T-helper 1 cell treated with Interleukin-12 subunit alpha and Interleukin-12 subunit beta and Interleukin-4 antibody, amounts not matched to agents 30 μg/mL and 1 μg/mL, for 36 hours (primary cell): ENCODE measurements around the gene ADAM19.

Experiments
- H3K27ac Mint-ChIP-seq: one replicate; pipeline ENCODE4 v1.8.0; 2021; ENCODE audit warnings: mild to moderate bottlenecking, mixed read lengths
- H3K27me3 Mint-ChIP-seq: one replicate; pipeline ENCODE4 v1.8.0; 2021; ENCODE audit warnings: low read depth, mixed read lengths
- H3K36me3 Mint-ChIP-seq: one replicate; pipeline ENCODE4 v1.8.0; 2021; ENCODE audit warnings: low read depth, mixed read lengths
- H3K4me1 Mint-ChIP-seq: one replicate; pipeline ENCODE4 v1.8.0; 2021; ENCODE audit warnings: low read depth, mixed read lengths
- H3K4me3 Mint-ChIP-seq: one replicate; pipeline ENCODE4 v1.8.0; 2021; ENCODE audit warnings: mild to moderate bottlenecking, moderate library complexity, mixed read lengths
- H3K9me3 Mint-ChIP-seq: one replicate; pipeline ENCODE4 v1.8.0; 2021; ENCODE audit warnings: mixed read lengths

ADAM19 gene

DNA sequence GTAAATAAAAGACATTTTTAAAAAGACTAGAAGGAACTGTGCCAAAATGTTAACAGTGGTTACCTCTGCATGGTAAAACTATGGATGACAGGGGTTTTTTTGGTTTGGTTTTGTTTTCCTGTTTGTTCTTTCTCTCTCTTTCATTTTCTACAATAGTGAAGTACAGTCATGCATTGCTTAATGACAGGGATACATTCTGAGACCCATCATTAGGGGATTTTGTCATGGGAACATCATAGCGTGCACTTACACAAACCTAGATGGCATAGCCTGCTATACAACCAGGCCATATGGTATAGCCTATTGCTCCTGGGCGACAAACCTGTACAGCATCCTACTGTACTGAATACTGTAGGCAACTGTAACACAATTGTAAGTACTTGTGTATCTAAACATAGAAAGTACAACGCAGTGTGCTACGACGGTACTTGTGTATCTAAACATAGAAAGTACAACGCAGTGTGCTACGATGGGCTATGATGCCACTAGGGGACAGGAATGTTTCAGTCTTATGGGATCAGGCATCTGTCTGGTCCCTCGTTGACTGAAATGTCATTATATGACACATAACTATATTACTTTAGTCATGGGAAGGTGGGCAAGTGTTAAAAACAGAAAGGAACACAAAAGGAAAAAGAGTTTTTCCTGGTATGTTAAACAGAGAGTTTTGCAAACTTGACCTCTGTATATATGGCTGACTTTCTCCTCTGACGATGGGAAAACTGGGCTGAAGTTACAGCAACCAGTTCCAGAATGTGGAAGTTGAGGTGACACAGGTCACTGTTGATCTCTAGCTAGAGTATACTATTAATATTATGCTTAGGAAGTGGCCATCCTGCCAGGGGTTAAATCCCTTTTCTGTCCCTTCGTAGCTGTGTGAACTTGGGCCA lies 7.4 kb upstream of the ADAM19 start:
- H3K27ac Mint-ChIP-seq, result peak overlapping the region; percentile 81
- H3K27me3 Mint-ChIP-seq, result no peaks in the 10 kb centered on the region
- H3K9me3 Mint-ChIP-seq, result peaks cover 19% of the 10 kb centered on the region
- peaks cover 54% of the 10 kb centered on the region for H3K4me1 Mint-ChIP-seq
- H3K4me3 Mint-ChIP-seq, result peak overlapping the region; percentile 64
- H3K36me3 Mint-ChIP-seq, result peaks cover 7% of the 10 kb centered on the region

- H3K27ac Mint-ChIP-seq, result peak overlapping the region; percentile 81
- peaks cover 63% of the 10 kb centered on the region for H3K4me1 Mint-ChIP-seq
- no peak overlapping the region for H3K4me3 Mint-ChIP-seq
- H3K27me3 Mint-ChIP-seq, result no peaks in the 10 kb centered on the region
- H3K9me3 Mint-ChIP-seq, result peaks cover 19% of the 10 kb centered on the region
- H3K36me3 Mint-ChIP-seq, result peaks cover 6% of the 10 kb centered on the region
These were observed 6.3 kb upstream of the ADAM19 start for GRCh38 chr5:157581901-157582300.

DNA sequence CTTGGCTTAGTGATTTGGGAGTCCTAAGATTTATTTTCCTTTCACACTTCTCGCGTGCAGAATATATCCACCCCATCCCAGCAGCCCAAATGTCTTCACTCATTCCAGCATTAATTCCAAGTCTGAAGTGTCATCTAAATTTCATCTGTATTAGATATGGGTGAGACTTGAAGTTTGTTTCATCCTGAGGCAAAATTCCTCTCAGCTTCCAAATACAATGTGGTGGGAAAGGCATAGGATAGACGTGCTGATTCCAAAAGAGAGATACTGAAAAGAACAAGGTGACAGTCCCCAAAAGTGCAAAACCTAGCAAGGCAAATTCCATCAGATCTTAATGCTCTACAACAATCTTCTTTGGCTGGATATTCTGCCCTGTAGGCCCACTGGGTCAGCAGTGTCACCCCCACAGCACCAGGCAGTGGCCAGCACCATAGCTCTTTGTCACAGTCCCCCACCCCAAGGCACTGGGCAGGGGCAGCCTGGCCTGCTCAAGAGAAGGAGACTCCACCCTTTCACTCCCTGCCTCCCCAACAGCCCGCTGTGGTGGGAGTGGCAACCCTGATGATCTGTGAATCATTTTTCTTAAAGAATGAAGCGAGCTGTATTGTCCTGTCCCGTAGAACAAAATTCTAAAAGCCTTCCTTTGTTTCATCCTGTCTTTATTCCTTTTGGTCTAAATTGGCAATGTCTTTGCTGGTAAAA lies 2.7 kb upstream of the ADAM19 start:
- Mint-ChIP-seq H3K4me1 (peaks cover 60% of the 10 kb centered on the region), H3K4me3 (peak overlapping the region; percentile 49)

GRCh38 chr5:157576678-157577077 lies 1.1 kb upstream of the ADAM19 start:
- Mint-ChIP-seq H3K9me3 (no peaks in the 10 kb centered on the region), H3K27me3 (no peaks in the 10 kb centered on the region)

More for the DNA sequence above, 2.7 kb upstream of the ADAM19 start:
- Mint-ChIP-seq H3K27ac (peak overlapping the region; percentile 65), H3K36me3 (peaks cover 25% of the 10 kb centered on the region), H3K9me3 (no peaks in the 10 kb centered on the region), H3K27me3 (no peaks in the 10 kb centered on the region)

GRCh38 chr5:157574456-157575380 lies 857 bp downstream of the ADAM19 start:
- Mint-ChIP-seq H3K4me3 (peak overlapping the region; percentile 100), H3K27ac (peak overlapping the region; percentile 97), H3K9me3 (no peaks in the 10 kb centered on the region), H3K36me3 (peaks cover 58% of the 10 kb centered on the region), H3K27me3 (no peaks in the 10 kb centered on the region), H3K4me1 (peaks cover 61% of the 10 kb centered on the region)

More at GRCh38 chr5:157576678-157577077, 1.1 kb upstream of the ADAM19 start:
- Mint-ChIP-seq H3K27ac (peak overlapping the region; percentile 50), H3K4me3 (peak overlapping the region; percentile 81), H3K4me1 (peaks cover 56% of the 10 kb centered on the region), H3K36me3 (peaks cover 39% of the 10 kb centered on the region)

DNA sequence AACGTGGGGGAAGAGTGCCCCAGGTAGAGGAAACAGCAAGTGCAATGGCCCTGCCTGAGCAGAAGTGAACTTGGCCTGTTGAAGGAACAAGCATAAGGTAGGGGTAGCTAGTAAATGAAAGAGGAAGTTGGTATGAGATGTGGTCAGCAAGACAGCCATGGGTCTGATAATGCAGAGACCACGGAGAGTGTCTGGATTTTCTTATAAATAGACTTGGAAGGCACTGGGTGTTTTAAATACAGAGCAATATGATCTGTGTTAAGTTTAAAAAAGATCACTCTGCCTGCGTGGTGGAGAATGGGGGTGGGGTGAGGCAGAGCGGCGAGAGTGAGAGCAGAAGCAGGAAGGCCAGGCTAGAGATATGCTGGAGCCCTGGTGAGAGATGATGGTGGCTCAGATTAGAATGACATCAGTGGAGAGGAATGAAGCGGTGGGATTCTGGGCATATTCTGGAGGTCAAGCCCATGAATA lies 4.2 kb downstream of the ADAM19 start:
- peak overlapping the region; percentile 100 for H3K4me3 Mint-ChIP-seq
- H3K27ac Mint-ChIP-seq, result peak overlapping the region; percentile 87
- H3K9me3 Mint-ChIP-seq, result no peaks in the 10 kb centered on the region
- H3K27me3 Mint-ChIP-seq, result no peaks in the 10 kb centered on the region
- H3K36me3 Mint-ChIP-seq, result peaks cover 84% of the 10 kb centered on the region
- H3K4me1 Mint-ChIP-seq, result peaks cover 64% of the 10 kb centered on the region

- H3K27ac Mint-ChIP-seq, result peak overlapping the region; percentile 87
- H3K4me1 Mint-ChIP-seq, result peaks cover 64% of the 10 kb centered on the region
- H3K4me3 Mint-ChIP-seq, result peak overlapping the region; percentile 100
These were observed 4.9 kb downstream of the ADAM19 start for GRCh38 chr5:157570531-157571200.

GRCh38 chr5:157568720-157569119 lies 6.9 kb downstream of the ADAM19 start:
- H3K27me3 Mint-ChIP-seq, result no peaks in the 10 kb centered on the region
- H3K4me3 Mint-ChIP-seq, result peak overlapping the region; percentile 100
- no peaks in the 10 kb centered on the region for H3K9me3 Mint-ChIP-seq
- H3K36me3 Mint-ChIP-seq, result peaks cover 88% of the 10 kb centered on the region
- peak overlapping the region; percentile 71 for H3K27ac Mint-ChIP-seq
- H3K4me1 Mint-ChIP-seq, result peaks cover 77% of the 10 kb centered on the region

More at GRCh38 chr5:157570531-157571200, 4.9 kb downstream of the ADAM19 start:
- H3K27me3 Mint-ChIP-seq, result no peaks in the 10 kb centered on the region
- peaks cover 84% of the 10 kb centered on the region for H3K36me3 Mint-ChIP-seq
- no peaks in the 10 kb centered on the region for H3K9me3 Mint-ChIP-seq

- peaks cover 80% of the 10 kb centered on the region for H3K4me1 Mint-ChIP-seq
- H3K4me3 Mint-ChIP-seq, result peak overlapping the region; percentile 100
- no peaks in the 10 kb centered on the region for H3K9me3 Mint-ChIP-seq
- H3K27ac Mint-ChIP-seq, result peak overlapping the region; percentile 71
- no peaks in the 10 kb centered on the region for H3K27me3 Mint-ChIP-seq
- peaks cover 88% of the 10 kb centered on the region for H3K36me3 Mint-ChIP-seq
These were observed 7.4 kb downstream of the ADAM19 start for GRCh38 chr5:157568222-157568621.

- Mint-ChIP-seq H3K4me1 (peaks cover 87% of the 10 kb centered on the region), H3K9me3 (no peaks in the 10 kb centered on the region), H3K27ac (peak overlapping the region; percentile 66), H3K27me3 (no peaks in the 10 kb centered on the region), H3K36me3 (peaks cover 88% of the 10 kb centered on the region), H3K4me3 (peak overlapping the region; percentile 100)
These were observed 8.6 kb downstream of the ADAM19 start for GRCh38 chr5:157566902-157567489.

- Mint-ChIP-seq H3K36me3 (peaks cover 85% of the 10 kb centered on the region), H3K4me1 (peaks cover 85% of the 10 kb centered on the region), H3K4me3 (peak overlapping the region; percentile 59), H3K27ac (peak overlapping the region; percentile 65), H3K9me3 (no peaks in the 10 kb centered on the region), H3K27me3 (no peaks in the 10 kb centered on the region)
These were observed 11.5 kb downstream of the ADAM19 start for GRCh38 chr5:157563929-157564716.

- Mint-ChIP-seq H3K9me3 (no peaks in the 10 kb centered on the region), H3K4me3 (peak overlapping the region; percentile 59), H3K27ac (peak overlapping the region; percentile 65), H3K36me3 (peaks cover 84% of the 10 kb centered on the region), H3K4me1 (peaks cover 85% of the 10 kb centered on the region), H3K27me3 (no peaks in the 10 kb centered on the region)
These were observed 12.1 kb downstream of the ADAM19 start for GRCh38 chr5:157563373-157563928.
